Smooth muscle cell (in vitro differentiated cells): Measurements from ENCODE around the gene ABI3BP. TPM values are rescaled to one million over a fixed set of nuclear protein-coding genes. Genes with fewer than 3 reads are reported as not detected.

Source experiments
- DNase-seq: peaks from one replicate; lab custom pipeline; 2025; ENCODE audit not compliant: unreplicated experiment; lab: John Stamatoyannopoulos, UW
- H2AFZ ChIP-seq: fragments of 200-600 bp; sonication (generic); 2 replicates; pipeline ENCODE4 v1.6.0; 2016; ENCODE audit warnings: antibody characterized with exemption, low read depth, mild to moderate bottlenecking
- H3F3A ChIP-seq: fragments of 200-600 bp; sonication (generic); 2 replicates; pipeline ENCODE4 v1.6.0; 2017; ENCODE audit warnings: antibody characterized with exemption, low read depth
- H3K27ac ChIP-seq: fragments of 200-600 bp; sonication (generic); 2 replicates; pipeline ENCODE4 v1.5.1; 2016; ENCODE audit warnings: low read depth, mild to moderate bottlenecking
- H3K27me3 ChIP-seq: fragments of 200-600 bp; sonication (generic); 2 replicates; pipeline ENCODE4 v1.6.1; 2016; ENCODE audit warnings: low read depth, mild to moderate bottlenecking
- H3K36me3 ChIP-seq: fragments of 200-600 bp; sonication (generic); 2 replicates; pipeline ENCODE4 v1.5.1; 2016; ENCODE audit warnings: low read depth
- H3K4me1 ChIP-seq: fragments of 200-600 bp; sonication (generic); 2 replicates; pipeline ENCODE4 v1.5.1; 2016; ENCODE audit warnings: low read depth
- H3K4me2 ChIP-seq: fragments of 200-600 bp; sonication (generic); 2 replicates; pipeline ENCODE4 v1.6.0; 2016; ENCODE audit warnings: mild to moderate bottlenecking
- H3K4me3 ChIP-seq: fragments of 200-600 bp; sonication (generic); 2 replicates; pipeline ENCODE4 v1.5.1; 2016; ENCODE audit warnings: mild to moderate bottlenecking
- H3K79me2 ChIP-seq: fragments of 200-600 bp; sonication (generic); 2 replicates; pipeline ENCODE4 v1.6.0; 2016; ENCODE audit warnings: low read depth, mild to moderate bottlenecking
- H3K9ac ChIP-seq: fragments of 200-600 bp; sonication (generic); 2 replicates; pipeline ENCODE4 v1.6.0; 2016; ENCODE audit warnings: low read depth
- H3K9me3 ChIP-seq: fragments of 200-600 bp; sonication (generic); replicated peaks from 2 replicates; pipeline ENCODE4 v1.5.1; 2016; ENCODE audit warnings: low read depth
- H4K20me1 ChIP-seq: fragments of 200-600 bp; sonication (generic); 2 replicates; pipeline ENCODE4 v1.6.0; 2016; ENCODE audit warnings: low read depth
- CTCF ChIP-seq: fragments of 200-600 bp; sonication (generic); IDR thresholded peaks from 2 replicates; pipeline ENCODE4 v1.5.1; 2017; ENCODE audit warnings: borderline replicate concordance, mild to moderate bottlenecking, antibody characterized with exemption; ENCODE audit not compliant: insufficient read depth, poor library complexity, severe bottlenecking
- WGBS: methylation state at CpG from one replicate; pipeline ENCODE4 v1.1.7; 2016; ENCODE audit warnings: low lambda C conversion rate; 5-methylcytosine and 5-hydroxymethylcytosine counted together
- polyA plus RNA-seq: library from polyadenylated mRNA; unstranded; fragments of >200 nt; fragmentation: Nextera tagmentation; extraction: Ambion mirVana; gene quantifications from 2 replicates; pipeline ENCODE4 v1.2.1, GENCODE V29; 2016
- total RNA-seq: library from RNA; depleted of rRNA; stranded (reverse); fragments of >200 nt; gene quantifications from 2 replicates; pipeline ENCODE4 v1.2.3, GENCODE V29; 2014

ABI3BP gene
- total and polyA plus RNA-seq, 2 experiments from 2014 or later: 0.47 to 0.58 TPM

GRCh38 chr3:100844063-100844936 is 148.9 kb downstream of the ABI3BP start:
- no peak overlapping the region for H3K9ac ChIP-seq
- no peaks in the 10 kb centered on the region for H3K9me3 ChIP-seq
- H3K4me3 ChIP-seq: no peak overlapping the region
- no peak overlapping the region for H2AFZ ChIP-seq
- H3K4me2 ChIP-seq: peak overlapping the region; percentile 46
- 80% methylated on average over 8 of the region's 8 CpGs for WGBS
- no peaks in the 10 kb centered on the region for H3K27me3 ChIP-seq
- H4K20me1 ChIP-seq: no peaks in the 10 kb centered on the region
- no peak for TF ChIP-seq CTCF
- H3K4me1 ChIP-seq: no peaks in the 10 kb centered on the region
- no peaks in the 10 kb centered on the region for H3K36me3 ChIP-seq
- DNase-seq: no peak
- no peaks in the 10 kb centered on the region for H3K79me2 ChIP-seq
- H3F3A ChIP-seq: no peaks in the 10 kb centered on the region
- no peak overlapping the region for H3K27ac ChIP-seq

- 69% methylated on average over 2 of the region's 2 CpGs for WGBS
- H3K9ac ChIP-seq: no peak overlapping the region
- no peak overlapping the region for H3K4me3 ChIP-seq
- no peaks in the 10 kb centered on the region for H3K4me1 ChIP-seq
- no peak for DNase-seq
- no peaks in the 10 kb centered on the region for H3K79me2 ChIP-seq
- no peak overlapping the region for H3K27ac ChIP-seq
- no peaks in the 10 kb centered on the region for H4K20me1 ChIP-seq
- no peaks in the 10 kb centered on the region for H3F3A ChIP-seq
- no peak for TF ChIP-seq CTCF
- H3K36me3 ChIP-seq: no peaks in the 10 kb centered on the region
- H3K9me3 ChIP-seq: no peaks in the 10 kb centered on the region
- H3K27me3 ChIP-seq: no peaks in the 10 kb centered on the region
- no peak overlapping the region for H2AFZ ChIP-seq
- no peak overlapping the region for H3K4me2 ChIP-seq
These were observed 155.1 kb downstream of the ABI3BP start for GRCh38 chr3:100838157-100838556.

- no peak for TF ChIP-seq CTCF
- Histone ChIP-seq H3K27ac (no peak overlapping the region), H3K4me3 (no peak overlapping the region), H4K20me1 (no peaks in the 10 kb centered on the region), H3F3A (no peaks in the 10 kb centered on the region), H3K36me3 (no peaks in the 10 kb centered on the region), H3K27me3 (peaks cover 8% of the 10 kb centered on the region), H3K9ac (no peak overlapping the region), H2AFZ (no peak overlapping the region), H3K4me2 (no peak overlapping the region), H3K4me1 (no peaks in the 10 kb centered on the region), H3K9me3 (no peaks in the 10 kb centered on the region), H3K79me2 (no peaks in the 10 kb centered on the region)
- no peak for DNase-seq
- WGBS: 89% methylated on average over 1 of the region's 1 CpG
These were observed 156.6 kb downstream of the ABI3BP start for GRCh38 chr3:100836661-100837060.

- H3K9ac ChIP-seq: no peak overlapping the region
- no peak for TF ChIP-seq CTCF
- H3K4me1 ChIP-seq: no peaks in the 10 kb centered on the region
- H3K4me3 ChIP-seq: no peak overlapping the region
- no peak overlapping the region for H3K27ac ChIP-seq
- peaks cover 16% of the 10 kb centered on the region for H3K27me3 ChIP-seq
- no peaks in the 10 kb centered on the region for H3K9me3 ChIP-seq
- H4K20me1 ChIP-seq: no peaks in the 10 kb centered on the region
- no peak overlapping the region for H3K4me2 ChIP-seq
- H3F3A ChIP-seq: no peaks in the 10 kb centered on the region
- no peak overlapping the region for H2AFZ ChIP-seq
- 90% methylated on average over 5 of the region's 5 CpGs for WGBS
- DNase-seq: no peak
- H3K36me3 ChIP-seq: no peaks in the 10 kb centered on the region
- H3K79me2 ChIP-seq: no peaks in the 10 kb centered on the region
These were observed 158.9 kb downstream of the ABI3BP start for GRCh38 chr3:100834332-100834731.
